ENCODE data around the gene FYCO1.
"Not testable (repeated sequence)": the region's sequence is repeated elsewhere in the genome, so short reads cannot be mapped to it uniquely, and the experiment has no call there.

FYCO1 gene

GRCh38 chr3:46008058-46008457 is 12.4 kb upstream of the FYCO1 start:
- DNase-seq, result no peak

GRCh38 chr3:46007280-46007679 is 11.7 kb upstream of the FYCO1 start:
- no peak for DNase-seq

- no peak for DNase-seq
These were observed 10.8 kb upstream of the FYCO1 start for GRCh38 chr3:46006238-46007032.

- DNase-seq, result not testable (repeated sequence)
These were observed 8.1 kb upstream of the FYCO1 start for GRCh38 chr3:46003706-46004105.

GRCh38 chr3:46001178-46001577 is 5.6 kb upstream of the FYCO1 start:
- DNase-seq, result no peak

GRCh38 chr3:45997942-45998341 is 2.3 kb upstream of the FYCO1 start:
- DNase-seq, result no peak

- not testable (repeated sequence) for DNase-seq
These were observed 1.9 kb upstream of the FYCO1 start for GRCh38 chr3:45997499-45997898.

- peak; percentile 73 for DNase-seq
These were observed 997 bp downstream of the FYCO1 start for GRCh38 chr3:45994419-45995235.

GRCh38 chr3:45993421-45994027 is 2.1 kb downstream of the FYCO1 start:
- DNase-seq, result peak; percentile 70

- peak; percentile 53 for DNase-seq
These were observed 2.8 kb downstream of the FYCO1 start for GRCh38 chr3:45992821-45993221.

- no peak for DNase-seq
These were observed 3.4 kb downstream of the FYCO1 start for GRCh38 chr3:45992133-45992729.

GRCh38 chr3:45991341-45991740 is 4.3 kb downstream of the FYCO1 start:
- DNase-seq, result no peak

- no peak for DNase-seq
These were observed 5.4 kb downstream of the FYCO1 start for GRCh38 chr3:45990181-45990580.

- DNase-seq, result no peak
These were observed 6.8 kb downstream of the FYCO1 start for GRCh38 chr3:45988804-45989203.

GRCh38 chr3:45988362-45988761 is 7.3 kb downstream of the FYCO1 start:
- DNase-seq, result no peak

- no peak for DNase-seq
These were observed 8.0 kb downstream of the FYCO1 start for GRCh38 chr3:45987368-45988291.

- no peak for DNase-seq
These were observed 9.2 kb downstream of the FYCO1 start for GRCh38 chr3:45986303-45986982.

GRCh38 chr3:45985532-45986302 is 9.9 kb downstream of the FYCO1 start:
- DNase-seq, result no peak

GRCh38 chr3:45984331-45985312 is 11.0 kb downstream of the FYCO1 start:
- DNase-seq, result no peak
